GM12801 (cell line): ENCODE results near the gene KCNB1.

Source experiments
- TF ChIP-seq, protein P1 (sequence below): IDR thresholded peaks from one replicate; pipeline ENCODE4 v1.5.1; 2011; ENCODE audit warnings: control low read depth; ENCODE audit not compliant: insufficient read length; ENCODE audit errors: extremely low read depth

KCNB1 gene

DNA sequence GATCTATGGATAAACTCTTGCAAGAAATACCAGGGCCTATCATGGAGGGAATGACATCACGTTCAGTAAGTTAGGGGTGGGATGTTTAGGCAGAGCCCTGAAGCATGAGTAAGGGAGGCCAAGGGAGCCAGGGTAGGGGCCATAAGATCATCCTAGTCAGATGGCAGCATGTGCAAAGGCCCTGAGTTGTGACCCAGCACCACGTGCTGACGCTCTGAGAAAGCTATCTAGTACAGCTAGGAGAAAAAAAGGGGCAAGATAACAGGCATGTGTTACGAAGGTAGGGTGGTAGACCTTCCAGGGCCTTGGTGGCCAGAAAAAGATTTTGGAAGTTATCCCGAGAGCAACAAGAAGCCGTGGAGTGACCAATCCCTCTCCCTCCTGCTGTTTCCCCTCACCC, 22.3 kb downstream of the KCNB1 start:
- TF ChIP-seq, protein P1, sequence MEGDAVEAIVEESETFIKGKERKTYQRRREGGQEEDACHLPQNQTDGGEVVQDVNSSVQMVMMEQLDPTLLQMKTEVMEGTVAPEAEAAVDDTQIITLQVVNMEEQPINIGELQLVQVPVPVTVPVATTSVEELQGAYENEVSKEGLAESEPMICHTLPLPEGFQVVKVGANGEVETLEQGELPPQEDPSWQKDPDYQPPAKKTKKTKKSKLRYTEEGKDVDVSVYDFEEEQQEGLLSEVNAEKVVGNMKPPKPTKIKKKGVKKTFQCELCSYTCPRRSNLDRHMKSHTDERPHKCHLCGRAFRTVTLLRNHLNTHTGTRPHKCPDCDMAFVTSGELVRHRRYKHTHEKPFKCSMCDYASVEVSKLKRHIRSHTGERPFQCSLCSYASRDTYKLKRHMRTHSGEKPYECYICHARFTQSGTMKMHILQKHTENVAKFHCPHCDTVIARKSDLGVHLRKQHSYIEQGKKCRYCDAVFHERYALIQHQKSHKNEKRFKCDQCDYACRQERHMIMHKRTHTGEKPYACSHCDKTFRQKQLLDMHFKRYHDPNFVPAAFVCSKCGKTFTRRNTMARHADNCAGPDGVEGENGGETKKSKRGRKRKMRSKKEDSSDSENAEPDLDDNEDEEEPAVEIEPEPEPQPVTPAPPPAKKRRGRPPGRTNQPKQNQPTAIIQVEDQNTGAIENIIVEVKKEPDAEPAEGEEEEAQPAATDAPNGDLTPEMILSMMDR, result no peak

DNA sequence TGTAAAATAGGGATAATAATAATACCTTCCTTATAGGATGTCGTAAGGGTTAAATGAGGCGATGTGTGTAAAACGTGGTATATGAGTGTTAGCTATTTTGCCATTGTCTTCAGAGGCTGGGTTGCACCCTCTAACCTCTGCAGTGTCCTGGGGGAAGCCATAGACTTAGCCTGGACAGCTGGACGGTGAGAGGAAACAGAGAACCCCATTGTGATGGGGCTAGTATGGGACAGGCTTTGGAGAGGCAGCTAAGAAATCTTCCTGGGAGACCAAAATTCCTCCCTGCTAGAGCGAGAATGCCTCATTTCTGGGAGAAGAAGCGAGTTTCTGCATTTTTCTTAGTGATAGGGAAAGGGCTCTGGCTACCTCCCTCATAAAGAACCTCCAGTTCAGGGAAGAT, 22.8 kb downstream of the KCNB1 start:
- TF ChIP-seq, protein P1, result no peak

DNA sequence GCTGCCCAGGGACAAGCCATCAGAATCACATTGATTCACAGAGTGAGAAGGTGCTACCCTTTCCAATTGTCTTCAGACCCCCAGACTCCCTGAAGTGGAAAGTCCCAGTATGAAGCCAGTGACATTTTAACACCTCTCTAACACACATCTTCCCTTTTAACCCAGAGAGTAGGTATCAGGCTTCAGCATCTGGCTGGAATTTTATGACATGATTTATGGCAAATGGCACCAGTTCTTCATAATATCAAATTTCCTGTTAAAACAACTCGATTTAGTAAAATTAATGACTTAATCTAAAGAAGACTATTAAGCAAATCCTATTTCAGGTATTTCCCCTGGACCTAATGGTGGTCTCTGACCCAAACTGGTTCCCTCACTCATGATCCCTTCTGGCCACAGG, 25.0 kb downstream of the KCNB1 start:
- TF ChIP-seq, protein P1, result no peak

DNA sequence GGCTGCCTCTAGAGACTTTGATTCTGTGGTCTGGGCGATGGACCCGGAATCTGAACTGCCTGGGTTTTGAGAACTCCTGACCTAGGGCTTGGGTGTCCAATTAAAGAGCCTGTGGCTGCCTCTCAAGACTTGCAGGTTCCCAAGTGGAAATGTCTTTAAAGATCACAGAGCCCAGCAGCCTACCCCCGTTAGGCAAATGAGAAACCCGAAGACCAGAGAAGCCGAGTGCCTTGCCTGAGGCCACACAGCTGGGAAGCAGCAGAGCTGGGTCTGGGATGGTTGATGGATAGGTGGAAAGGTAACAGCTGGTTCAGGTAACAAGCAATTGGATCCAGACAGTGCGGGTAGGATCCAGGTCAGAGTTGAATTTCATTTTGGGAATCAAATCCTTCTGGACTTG, 25.8 kb downstream of the KCNB1 start:
- TF ChIP-seq, protein P1, result no peak

DNA sequence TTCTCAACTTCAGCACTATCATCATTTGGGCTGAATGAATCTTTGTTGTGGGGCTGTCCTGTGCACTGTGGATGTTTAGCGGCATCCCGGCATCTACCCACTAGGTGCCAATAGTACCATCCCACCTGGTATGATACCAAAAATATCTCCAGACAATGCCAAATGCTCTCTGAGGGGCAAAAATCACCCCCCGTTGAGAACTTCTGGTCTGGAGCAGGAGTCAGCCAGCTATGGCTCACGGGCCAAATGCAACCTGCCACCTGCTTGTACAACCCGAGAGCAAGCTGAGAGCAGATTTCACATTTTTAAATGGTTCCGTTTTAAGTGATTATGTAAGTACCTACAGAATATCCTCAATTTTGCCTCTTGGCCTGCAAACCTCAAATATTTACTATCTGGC, 26.8 kb downstream of the KCNB1 start:
- TF ChIP-seq, protein P1, result no peak

DNA sequence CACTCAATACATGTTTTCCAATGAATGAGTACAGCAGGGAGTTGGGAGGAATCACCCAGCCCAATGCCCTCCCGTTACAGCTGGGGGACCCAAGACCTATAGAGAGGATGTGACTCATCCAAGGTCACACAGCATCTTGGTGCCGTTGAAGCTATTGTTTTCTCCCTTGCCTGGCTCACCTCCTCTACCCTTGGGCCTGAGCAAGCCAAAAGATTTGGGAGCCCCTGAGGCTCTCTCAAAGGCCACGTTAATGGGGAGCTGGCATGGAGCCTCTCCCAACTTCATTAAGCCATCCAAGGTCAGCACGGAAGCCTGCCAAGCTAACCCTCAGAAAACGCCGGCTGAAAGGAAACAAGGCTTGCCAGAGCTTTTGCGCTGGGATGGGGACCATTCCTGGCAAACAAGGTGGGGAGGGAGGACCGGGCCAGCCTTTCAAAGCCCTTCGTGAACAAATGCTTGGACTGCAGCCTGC, 30.4 kb downstream of the KCNB1 start:
- TF ChIP-seq, protein P1, result no peak

DNA sequence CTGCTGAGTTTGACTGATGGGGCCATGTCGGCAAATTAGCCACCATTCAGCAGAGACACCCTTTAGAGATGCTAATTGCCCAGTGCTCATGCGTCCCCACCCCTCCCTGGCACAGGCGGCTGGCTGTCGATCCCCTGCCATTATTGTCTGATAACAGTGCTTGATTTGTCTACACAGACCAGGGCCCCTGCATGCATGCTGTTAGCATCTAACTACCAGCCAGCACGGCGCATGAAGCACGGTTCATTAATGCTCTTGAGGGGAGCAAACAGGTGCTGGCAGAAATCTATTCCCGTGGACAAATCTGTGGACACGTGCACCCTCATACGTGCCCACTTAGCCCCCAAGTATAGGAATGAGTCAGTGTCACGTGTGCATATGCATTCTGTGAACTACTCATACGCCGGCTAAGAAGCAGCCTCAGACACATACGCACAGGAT, 32.2 kb downstream of the KCNB1 start:
- TF ChIP-seq, protein P1, result no peak

DNA sequence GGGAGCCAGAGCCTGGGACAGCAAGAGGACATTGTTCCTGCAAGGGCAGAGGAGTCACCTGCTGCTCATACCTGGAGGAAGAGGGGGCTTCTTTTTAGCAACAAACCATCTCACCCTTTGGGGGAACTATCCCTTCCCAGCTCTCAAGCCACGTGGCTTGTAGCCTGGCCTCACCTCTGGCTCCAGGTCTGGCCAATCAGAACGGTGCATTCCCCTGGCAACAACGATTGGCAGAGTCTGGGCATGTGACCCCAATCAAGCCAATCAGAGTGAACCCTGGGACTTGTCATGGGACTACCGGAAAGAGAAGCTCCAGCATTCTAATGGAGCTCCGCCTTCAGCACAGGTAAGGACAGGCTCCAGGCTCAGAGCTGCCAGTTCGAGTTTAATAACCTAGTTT, 33.6 kb downstream of the KCNB1 start:
- TF ChIP-seq, protein P1, result no peak
